OCI-LY7 (cell line): ENCODE data around the gene NAA15. TPM values are rescaled to one million over a fixed set of nuclear protein-coding genes. Genes with fewer than 3 reads are reported as not detected.

Source experiments
- BruUV-seq: library from RNA; stranded (reverse); fragments of 400-500 nt; replicated peaks from 2 replicates; lab custom pipeline; 2021; lab: Mats Ljungman, UMichigan
- CTCF ChIA-PET: fragments of 300-600 bp; sonication (Branson Sonifier 250); formaldehyde crosslinking; loops from one replicate; lab custom pipeline; 2022; ENCODE audit warnings: antibody characterized with exemption; ENCODE audit not compliant: unreplicated experiment; lab: Charles Lee
- POLR2A ChIA-PET: fragments of 300-600 bp; sonication (Branson Sonifier 250); formaldehyde crosslinking; loops from one replicate; lab custom pipeline; 2022; ENCODE audit warnings: antibody characterized with exemption; lab: Charles Lee
- DNase-seq: peaks from one replicate; pipeline ENCODE4 v3.0.0-alpha.2; 2015; ENCODE audit warnings: low spot score
- H2AFZ ChIP-seq: fragments of 200-600 bp; sonication (generic), shearing (Covaris generic); 2 replicates; pipeline ENCODE4 v1.6.1; 2014; ENCODE audit warnings: mild to moderate bottlenecking, antibody characterized with exemption, low read length, moderate library complexity
- H3K27ac ChIP-seq: fragments of 200-600 bp; sonication (generic); 2 replicates; pipeline ENCODE4 v1.5.1; 2014; ENCODE audit warnings: mixed run types, low read depth, mild to moderate bottlenecking, moderate library complexity, low read length, inconsistent platforms; ENCODE audit not compliant: poor library complexity, severe bottlenecking
- H3K36me3 ChIP-seq: fragments of 200-600 bp; sonication (generic); 2 replicates; pipeline ENCODE4 v1.6.1; 2014; ENCODE audit warnings: mild to moderate bottlenecking, antibody characterized with exemption, low read length, moderate library complexity, mixed read lengths; ENCODE audit not compliant: insufficient read depth
- H3K4me1 ChIP-seq: fragments of 200-600 bp; sonication (generic); 2 replicates; pipeline ENCODE4 v1.5.1; 2014; ENCODE audit warnings: mild to moderate bottlenecking, low read length; ENCODE audit not compliant: insufficient read depth, poor library complexity, severe bottlenecking
- H3K4me2 ChIP-seq: fragments of 200-600 bp; sonication (generic); 2 replicates; pipeline ENCODE4 v1.6.1; 2014; ENCODE audit warnings: mild to moderate bottlenecking, low read length
- H3K4me3 ChIP-seq: fragments of 200-600 bp; sonication (generic); 2 replicates; pipeline ENCODE4 v1.5.1; 2014; ENCODE audit warnings: mild to moderate bottlenecking, low read depth, low read length; ENCODE audit not compliant: poor library complexity, severe bottlenecking
- H3K79me2 ChIP-seq: fragments of 200-600 bp; sonication (generic); 2 replicates; pipeline ENCODE4 v1.6.1; 2016; ENCODE audit warnings: low read depth, mild to moderate bottlenecking, low read length, moderate library complexity, mixed read lengths; ENCODE audit not compliant: insufficient read depth
- H3K9me2 ChIP-seq: fragments of 200-600 bp; sonication (generic); 2 replicates; pipeline ENCODE4 v1.6.1; 2016; ENCODE audit warnings: mild to moderate bottlenecking, low read length, mixed read lengths; ENCODE audit not compliant: insufficient read depth
- H3K9me3 ChIP-seq: fragments of 200-600 bp; sonication (generic); 2 replicates; pipeline ENCODE4 v1.6.1; 2014; ENCODE audit warnings: mild to moderate bottlenecking, mixed run types, low read length, mixed read lengths
- H4K20me1 ChIP-seq: fragments of 200-600 bp; sonication (generic); 2 replicates; pipeline ENCODE4 v1.6.1; 2014; ENCODE audit warnings: mild to moderate bottlenecking, antibody characterized with exemption, low read length, moderate library complexity, mixed read lengths; ENCODE audit not compliant: insufficient read depth
- EZH2phosphoT487 ChIP-seq: fragments of 200-600 bp; sonication (generic); IDR thresholded peaks from 2 replicates; pipeline ENCODE4 v1.6.1; 2018; ENCODE audit warnings: low read depth, borderline replicate concordance, mild to moderate bottlenecking, mixed run types, antibody characterized with exemption, low read length, moderate library complexity, mixed read lengths
- intact Hi-C: fragments of 100-400 bp; cut with micrococcal nuclease; formaldehyde crosslinking; loops from one replicate; pipeline ENCODE4 v1.10.0; 2022; ENCODE audit not compliant: unreplicated experiment
- total RNA-seq, 2 experiments: library from RNA; depleted of rRNA in 1 of 2; stranded (reverse); fragments of >200 nt in 1 of 2; shearing (Covaris generic) in 1 of 2; gene quantifications; 2 replicates each; pipeline ENCODE4 v1.2.3, GENCODE V29; 2014 to 2022
- TF ChIP-seq, protein P1 (sequence below): fragments of 200-600 bp; sonication (generic); conservative IDR thresholded peaks from 2 replicates; pipeline ENCODE4 v1.5.1; 2014; ENCODE audit warnings: mild to moderate bottlenecking, antibody characterized with exemption, low read length, moderate library complexity, mixed read lengths

NAA15 gene
- total RNA-seq, 2 experiments from 2014 or later = 45.3 to 95.9 TPM

DNA sequence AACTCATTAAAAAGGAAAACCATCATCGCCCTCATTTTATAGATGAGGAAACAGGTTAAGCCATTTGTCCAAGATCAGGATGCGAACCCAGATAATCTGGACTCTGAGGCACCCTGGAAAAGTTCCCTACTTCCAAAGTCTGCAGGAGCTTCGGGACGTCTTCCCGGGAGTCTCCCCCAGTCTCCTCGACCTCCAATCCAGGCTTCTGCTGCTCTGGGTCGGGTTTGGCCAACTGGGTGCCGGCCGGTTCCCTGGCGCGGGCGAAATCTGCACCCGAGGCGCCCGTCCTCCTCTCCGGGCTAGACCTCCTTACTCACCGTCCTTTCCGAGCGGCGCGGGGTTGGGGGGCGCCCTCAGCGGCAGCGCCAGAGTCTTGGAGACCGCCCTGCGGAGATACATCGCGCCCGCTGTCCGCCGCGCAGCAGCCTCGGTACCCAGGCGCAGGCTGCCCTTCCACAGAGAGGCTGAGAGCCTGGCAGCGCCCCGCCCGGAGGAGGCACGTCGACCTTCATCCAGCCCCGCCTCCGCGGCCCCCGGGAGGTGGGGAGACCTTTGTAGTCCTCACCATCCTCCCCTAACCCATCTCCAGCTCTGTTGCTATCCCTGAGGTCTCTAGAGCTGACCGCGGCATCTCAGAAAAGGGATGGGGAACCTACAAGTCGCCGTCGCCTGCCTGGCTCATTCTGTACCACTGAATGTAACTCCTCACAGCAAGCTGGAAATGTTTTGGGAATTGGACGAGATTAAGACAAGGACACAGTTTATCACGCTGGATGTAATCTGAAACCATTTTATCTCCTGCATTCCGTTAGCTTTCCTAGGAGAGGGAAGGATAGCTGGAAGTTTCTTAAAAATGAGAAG, 21.3 kb upstream of the NAA15 start, which contains the start of gene MGARP:
Gene MGARP, minus strand, starts transcription at position 466 of the 861 bp plus-strand sequence. Its CDS starts 67 bp downstream, at position 399.
- peak within 1 kb of the TSS; percentile 84 for H2AFZ ChIP-seq
- H3K79me2 ChIP-seq = no peaks in the 10 kb centered on the region
- peak within 1 kb of the TSS; percentile 29 for H3K4me3 ChIP-seq
- H4K20me1 ChIP-seq = no peaks in the 10 kb centered on the region
- H3K4me1 ChIP-seq = peaks cover 19% of the 10 kb centered on the region
- peaks cover 11% of the 10 kb centered on the region; the same call in 1 of the 2 replicates for H3K9me3 ChIP-seq
- no peaks in the 10 kb centered on the region for H3K9me2 ChIP-seq
- intact Hi-C loops = no loop called here
- no peaks in the 10 kb centered on the region for H3K36me3 ChIP-seq
- peak within 1 kb of the TSS; percentile 43 for H3K4me2 ChIP-seq
- ChIA-PET POLR2A (interaction anchor here (0.6 to 3.4 kb wide), 5 partner anchors 13 to 124 kb away, joined by 3 to 24 read pairs (median 3); no protein-coding TSS in a partner anchor), CTCF (interaction anchor here (0.6 kb wide), 1 partner anchor 60 kb away, joined by 3 read pairs; no protein-coding TSS in a partner anchor)
- no TSS peak for BruUV-seq
- H3K27ac ChIP-seq = no peak within 1 kb of the TSS
- TF ChIP-seq, protein P1, sequence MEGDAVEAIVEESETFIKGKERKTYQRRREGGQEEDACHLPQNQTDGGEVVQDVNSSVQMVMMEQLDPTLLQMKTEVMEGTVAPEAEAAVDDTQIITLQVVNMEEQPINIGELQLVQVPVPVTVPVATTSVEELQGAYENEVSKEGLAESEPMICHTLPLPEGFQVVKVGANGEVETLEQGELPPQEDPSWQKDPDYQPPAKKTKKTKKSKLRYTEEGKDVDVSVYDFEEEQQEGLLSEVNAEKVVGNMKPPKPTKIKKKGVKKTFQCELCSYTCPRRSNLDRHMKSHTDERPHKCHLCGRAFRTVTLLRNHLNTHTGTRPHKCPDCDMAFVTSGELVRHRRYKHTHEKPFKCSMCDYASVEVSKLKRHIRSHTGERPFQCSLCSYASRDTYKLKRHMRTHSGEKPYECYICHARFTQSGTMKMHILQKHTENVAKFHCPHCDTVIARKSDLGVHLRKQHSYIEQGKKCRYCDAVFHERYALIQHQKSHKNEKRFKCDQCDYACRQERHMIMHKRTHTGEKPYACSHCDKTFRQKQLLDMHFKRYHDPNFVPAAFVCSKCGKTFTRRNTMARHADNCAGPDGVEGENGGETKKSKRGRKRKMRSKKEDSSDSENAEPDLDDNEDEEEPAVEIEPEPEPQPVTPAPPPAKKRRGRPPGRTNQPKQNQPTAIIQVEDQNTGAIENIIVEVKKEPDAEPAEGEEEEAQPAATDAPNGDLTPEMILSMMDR = no peak
- TF ChIP-seq EZH2phosphoT487 = no peak
- no peak for DNase-seq

DNA sequence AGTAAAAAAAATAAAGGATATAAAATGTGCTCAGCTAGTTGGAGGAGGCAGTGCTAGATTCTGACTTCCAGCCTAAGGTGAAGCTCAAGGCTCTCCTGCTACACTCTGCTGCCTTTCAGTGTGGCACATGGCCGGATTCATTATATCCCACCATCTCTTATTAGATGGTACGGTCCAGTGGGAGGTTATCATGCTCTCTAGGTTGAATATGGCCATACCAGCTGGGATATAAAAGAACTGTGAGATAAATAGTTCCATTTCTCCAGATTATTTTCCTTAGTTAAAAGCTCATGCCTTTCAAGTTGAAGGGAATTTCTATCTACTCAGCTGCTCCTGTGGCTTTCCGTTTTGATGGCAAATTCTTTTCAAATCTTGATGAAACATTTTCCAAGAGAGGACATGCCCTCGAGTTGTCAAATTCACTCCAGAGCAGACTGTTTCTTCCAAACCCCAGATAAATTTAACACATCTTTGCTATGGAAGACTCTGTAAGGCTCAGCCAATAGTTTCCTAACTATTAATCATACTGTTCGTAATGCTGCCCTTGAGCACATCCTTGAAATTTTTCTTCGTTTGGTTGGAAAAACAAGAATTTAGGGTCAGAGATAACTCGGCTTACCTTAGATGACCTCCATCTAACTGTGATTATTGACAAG, 19.1 kb upstream of the NAA15 start:
- ChIA-PET POLR2A (interaction anchor here (0.7 to 3.4 kb wide), 6 partner anchors 8 to 95 kb away, joined by 3 to 24 read pairs (median 6); no protein-coding TSS in a partner anchor), CTCF (no interaction called here)
- no peaks in the 10 kb centered on the region for H3K9me2 ChIP-seq
- 0 out of 2 replicates have a peak, but pooled peaks cover 4% of the 10 kb centered on the region for H3K36me3 ChIP-seq
- no peak for TF ChIP-seq EZH2phosphoT487
- TF ChIP-seq, protein P1 = no peak
- no peak overlapping the region for H3K27ac ChIP-seq
- H3K4me1 ChIP-seq = peaks cover 19% of the 10 kb centered on the region
- intact Hi-C loops = no loop called here
- BruUV-seq = no TSS peak
- no peak for DNase-seq
- H3K9me3 ChIP-seq = peaks cover 11% of the 10 kb centered on the region; the same call in 1 of the 2 replicates
- 0 out of 2 replicates have a peak overlapping the region, but pooled peaks have one; percentile 5 for H2AFZ ChIP-seq
- no peaks in the 10 kb centered on the region for H3K79me2 ChIP-seq
- no peaks in the 10 kb centered on the region for H4K20me1 ChIP-seq
- no peak overlapping the region for H3K4me2 ChIP-seq
- H3K4me3 ChIP-seq = no peak overlapping the region
